ENCODE measurements around the gene TSNAXIP1.

DNA sequence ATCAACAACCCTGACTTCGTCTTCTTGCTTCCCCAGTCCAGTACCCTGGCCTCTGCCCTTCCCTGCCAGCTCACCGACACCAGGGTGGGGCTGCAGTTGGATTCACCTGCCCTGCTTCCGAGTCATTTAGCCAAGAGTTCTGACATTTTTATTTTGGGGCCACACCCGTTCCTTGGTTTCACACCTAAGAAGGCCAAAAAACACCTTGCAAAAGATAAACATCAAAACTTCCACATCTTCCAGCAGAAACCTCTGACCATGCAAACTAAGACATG, 45.8 kb upstream of the TSNAXIP1 start:
- TF ChIP-seq, protein P1, sequence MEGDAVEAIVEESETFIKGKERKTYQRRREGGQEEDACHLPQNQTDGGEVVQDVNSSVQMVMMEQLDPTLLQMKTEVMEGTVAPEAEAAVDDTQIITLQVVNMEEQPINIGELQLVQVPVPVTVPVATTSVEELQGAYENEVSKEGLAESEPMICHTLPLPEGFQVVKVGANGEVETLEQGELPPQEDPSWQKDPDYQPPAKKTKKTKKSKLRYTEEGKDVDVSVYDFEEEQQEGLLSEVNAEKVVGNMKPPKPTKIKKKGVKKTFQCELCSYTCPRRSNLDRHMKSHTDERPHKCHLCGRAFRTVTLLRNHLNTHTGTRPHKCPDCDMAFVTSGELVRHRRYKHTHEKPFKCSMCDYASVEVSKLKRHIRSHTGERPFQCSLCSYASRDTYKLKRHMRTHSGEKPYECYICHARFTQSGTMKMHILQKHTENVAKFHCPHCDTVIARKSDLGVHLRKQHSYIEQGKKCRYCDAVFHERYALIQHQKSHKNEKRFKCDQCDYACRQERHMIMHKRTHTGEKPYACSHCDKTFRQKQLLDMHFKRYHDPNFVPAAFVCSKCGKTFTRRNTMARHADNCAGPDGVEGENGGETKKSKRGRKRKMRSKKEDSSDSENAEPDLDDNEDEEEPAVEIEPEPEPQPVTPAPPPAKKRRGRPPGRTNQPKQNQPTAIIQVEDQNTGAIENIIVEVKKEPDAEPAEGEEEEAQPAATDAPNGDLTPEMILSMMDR (IDR thresholded peaks at IDR 0.05; ENCODE audit: low read length): no peak
- TF ChIP-seq EZH2phosphoT487 (IDR thresholded peaks at IDR 0.05; ENCODE audit: low read length): no peak
